OCI-LY7 (cell line): ENCODE data around the gene PTPRE. TPM values are rescaled to one million over a fixed set of nuclear protein-coding genes. Genes with fewer than 3 reads are reported as not detected.
A peak's percentile ranks its signal among the peaks of the same experiment; 100 is the strongest.

Experiments used
- BruUV-seq: library from RNA; stranded (reverse); fragments of 400-500 nt; replicated peaks from 2 replicates; lab custom pipeline; 2021; lab: Mats Ljungman, UMichigan
- CTCF ChIA-PET: fragments of 300-600 bp; sonication (Branson Sonifier 250); formaldehyde crosslinking; loops from one replicate; lab custom pipeline; 2022; ENCODE audit warnings: antibody characterized with exemption; ENCODE audit not compliant: unreplicated experiment; lab: Charles Lee
- POLR2A ChIA-PET: fragments of 300-600 bp; sonication (Branson Sonifier 250); formaldehyde crosslinking; loops from one replicate; lab custom pipeline; 2022; ENCODE audit warnings: antibody characterized with exemption; lab: Charles Lee
- DNase-seq: peaks from one replicate; pipeline ENCODE4 v3.0.0-alpha.2; 2015; ENCODE audit warnings: low spot score
- H2AFZ ChIP-seq: fragments of 200-600 bp; sonication (generic), shearing (Covaris generic); 2 replicates; pipeline ENCODE4 v1.6.1; 2014; ENCODE audit warnings: mild to moderate bottlenecking, antibody characterized with exemption, low read length, moderate library complexity
- H3K27ac ChIP-seq: fragments of 200-600 bp; sonication (generic); 2 replicates; pipeline ENCODE4 v1.5.1; 2014; ENCODE audit warnings: mixed run types, low read depth, mild to moderate bottlenecking, moderate library complexity, low read length, inconsistent platforms; ENCODE audit not compliant: poor library complexity, severe bottlenecking
- H3K36me3 ChIP-seq: fragments of 200-600 bp; sonication (generic); 2 replicates; pipeline ENCODE4 v1.6.1; 2014; ENCODE audit warnings: mild to moderate bottlenecking, antibody characterized with exemption, low read length, moderate library complexity, mixed read lengths; ENCODE audit not compliant: insufficient read depth
- H3K4me1 ChIP-seq: fragments of 200-600 bp; sonication (generic); 2 replicates; pipeline ENCODE4 v1.5.1; 2014; ENCODE audit warnings: mild to moderate bottlenecking, low read length; ENCODE audit not compliant: insufficient read depth, poor library complexity, severe bottlenecking
- H3K4me2 ChIP-seq: fragments of 200-600 bp; sonication (generic); 2 replicates; pipeline ENCODE4 v1.6.1; 2014; ENCODE audit warnings: mild to moderate bottlenecking, low read length
- H3K4me3 ChIP-seq: fragments of 200-600 bp; sonication (generic); 2 replicates; pipeline ENCODE4 v1.5.1; 2014; ENCODE audit warnings: mild to moderate bottlenecking, low read depth, low read length; ENCODE audit not compliant: poor library complexity, severe bottlenecking
- H3K79me2 ChIP-seq: fragments of 200-600 bp; sonication (generic); 2 replicates; pipeline ENCODE4 v1.6.1; 2016; ENCODE audit warnings: low read depth, mild to moderate bottlenecking, low read length, moderate library complexity, mixed read lengths; ENCODE audit not compliant: insufficient read depth
- H3K9me2 ChIP-seq: fragments of 200-600 bp; sonication (generic); 2 replicates; pipeline ENCODE4 v1.6.1; 2016; ENCODE audit warnings: mild to moderate bottlenecking, low read length, mixed read lengths; ENCODE audit not compliant: insufficient read depth
- H3K9me3 ChIP-seq: fragments of 200-600 bp; sonication (generic); 2 replicates; pipeline ENCODE4 v1.6.1; 2014; ENCODE audit warnings: mild to moderate bottlenecking, mixed run types, low read length, mixed read lengths
- H4K20me1 ChIP-seq: fragments of 200-600 bp; sonication (generic); 2 replicates; pipeline ENCODE4 v1.6.1; 2014; ENCODE audit warnings: mild to moderate bottlenecking, antibody characterized with exemption, low read length, moderate library complexity, mixed read lengths; ENCODE audit not compliant: insufficient read depth
- EZH2phosphoT487 ChIP-seq: fragments of 200-600 bp; sonication (generic); IDR thresholded peaks from 2 replicates; pipeline ENCODE4 v1.6.1; 2018; ENCODE audit warnings: low read depth, borderline replicate concordance, mild to moderate bottlenecking, mixed run types, antibody characterized with exemption, low read length, moderate library complexity, mixed read lengths
- intact Hi-C: fragments of 100-400 bp; cut with micrococcal nuclease; formaldehyde crosslinking; loops from one replicate; pipeline ENCODE4 v1.10.0; 2022; ENCODE audit not compliant: unreplicated experiment
- total RNA-seq, 2 experiments: library from RNA; depleted of rRNA in 1 of 2; stranded (reverse); fragments of >200 nt in 1 of 2; shearing (Covaris generic) in 1 of 2; gene quantifications; 2 replicates each; pipeline ENCODE4 v1.2.3, GENCODE V29; 2014 to 2022
- TF ChIP-seq, protein P1 (sequence below): fragments of 200-600 bp; sonication (generic); conservative IDR thresholded peaks from 2 replicates; pipeline ENCODE4 v1.5.1; 2014; ENCODE audit warnings: mild to moderate bottlenecking, antibody characterized with exemption, low read length, moderate library complexity, mixed read lengths

Gene PTPRE
- total RNA-seq, 2 experiments from 2014 or later = 6.8 to 8.3 TPM

GRCh38 chr10:127916826-127917225 lies 9.9 kb downstream of the PTPRE start:
- no peaks in the 10 kb centered on the region for H3K79me2 ChIP-seq

DNA sequence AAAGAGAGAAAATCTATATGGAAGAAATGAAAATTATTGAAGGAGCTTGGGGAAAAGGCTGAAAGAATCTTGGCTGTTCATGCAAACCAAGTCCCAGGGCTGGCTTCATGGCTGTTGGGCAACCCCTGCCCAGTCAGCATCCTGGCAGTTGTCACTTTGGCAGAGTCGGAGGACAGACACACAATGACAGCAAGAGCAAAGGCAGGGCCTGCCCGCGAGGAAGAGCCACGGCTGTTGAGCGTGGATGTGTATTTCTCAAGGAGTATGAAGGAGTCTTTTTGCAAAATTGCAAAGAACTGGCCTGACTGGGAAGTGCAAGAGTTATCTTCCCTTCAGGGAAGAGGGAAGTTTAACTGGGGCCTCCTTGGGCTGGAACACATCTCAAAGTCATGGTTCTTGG lies 11.7 kb downstream of the PTPRE start:
- ChIA-PET POLR2A (interaction anchor here (0.6 to 1.6 kb wide), 4 partner anchors 51 to 1164 kb away, joined by 3 to 4 read pairs (median 4); no protein-coding TSS in a partner anchor), CTCF (no interaction called here)
- DNase-seq = no peak
- intact Hi-C loops = no loop called here
- H3K27ac ChIP-seq = no peak overlapping the region
- H3K36me3 ChIP-seq = no peaks in the 10 kb centered on the region
- no peaks in the 10 kb centered on the region for H3K79me2 ChIP-seq
- BruUV-seq = no TSS peak
- no peaks in the 10 kb centered on the region for H3K9me2 ChIP-seq
- no peak overlapping the region for H3K4me3 ChIP-seq
- H3K4me1 ChIP-seq = no peaks in the 10 kb centered on the region
- no peak overlapping the region for H2AFZ ChIP-seq
- TF ChIP-seq, protein P1, sequence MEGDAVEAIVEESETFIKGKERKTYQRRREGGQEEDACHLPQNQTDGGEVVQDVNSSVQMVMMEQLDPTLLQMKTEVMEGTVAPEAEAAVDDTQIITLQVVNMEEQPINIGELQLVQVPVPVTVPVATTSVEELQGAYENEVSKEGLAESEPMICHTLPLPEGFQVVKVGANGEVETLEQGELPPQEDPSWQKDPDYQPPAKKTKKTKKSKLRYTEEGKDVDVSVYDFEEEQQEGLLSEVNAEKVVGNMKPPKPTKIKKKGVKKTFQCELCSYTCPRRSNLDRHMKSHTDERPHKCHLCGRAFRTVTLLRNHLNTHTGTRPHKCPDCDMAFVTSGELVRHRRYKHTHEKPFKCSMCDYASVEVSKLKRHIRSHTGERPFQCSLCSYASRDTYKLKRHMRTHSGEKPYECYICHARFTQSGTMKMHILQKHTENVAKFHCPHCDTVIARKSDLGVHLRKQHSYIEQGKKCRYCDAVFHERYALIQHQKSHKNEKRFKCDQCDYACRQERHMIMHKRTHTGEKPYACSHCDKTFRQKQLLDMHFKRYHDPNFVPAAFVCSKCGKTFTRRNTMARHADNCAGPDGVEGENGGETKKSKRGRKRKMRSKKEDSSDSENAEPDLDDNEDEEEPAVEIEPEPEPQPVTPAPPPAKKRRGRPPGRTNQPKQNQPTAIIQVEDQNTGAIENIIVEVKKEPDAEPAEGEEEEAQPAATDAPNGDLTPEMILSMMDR = no peak
- TF ChIP-seq EZH2phosphoT487 = no peak
- no peak overlapping the region for H3K4me2 ChIP-seq
- no peaks in the 10 kb centered on the region for H4K20me1 ChIP-seq
- H3K9me3 ChIP-seq = no peaks in the 10 kb centered on the region

More at GRCh38 chr10:127916826-127917225, 9.9 kb downstream of the PTPRE start:
- no peaks in the 10 kb centered on the region for H4K20me1 ChIP-seq
- H3K9me3 ChIP-seq = no peaks in the 10 kb centered on the region
- BruUV-seq = no TSS peak
- intact Hi-C loops = no loop called here
- H3K9me2 ChIP-seq = no peaks in the 10 kb centered on the region
- TF ChIP-seq, protein P1 = no peak
- no peak for TF ChIP-seq EZH2phosphoT487
- H3K36me3 ChIP-seq = no peaks in the 10 kb centered on the region
- H3K4me1 ChIP-seq = no peaks in the 10 kb centered on the region
- no peak overlapping the region for H2AFZ ChIP-seq
- POLR2A ChIA-PET = no interaction called here
- CTCF ChIA-PET = no interaction called here
- DNase-seq = no peak
- no peak overlapping the region for H3K27ac ChIP-seq
- H3K4me3 ChIP-seq = no peak overlapping the region
- H3K4me2 ChIP-seq = no peak overlapping the region

DNA sequence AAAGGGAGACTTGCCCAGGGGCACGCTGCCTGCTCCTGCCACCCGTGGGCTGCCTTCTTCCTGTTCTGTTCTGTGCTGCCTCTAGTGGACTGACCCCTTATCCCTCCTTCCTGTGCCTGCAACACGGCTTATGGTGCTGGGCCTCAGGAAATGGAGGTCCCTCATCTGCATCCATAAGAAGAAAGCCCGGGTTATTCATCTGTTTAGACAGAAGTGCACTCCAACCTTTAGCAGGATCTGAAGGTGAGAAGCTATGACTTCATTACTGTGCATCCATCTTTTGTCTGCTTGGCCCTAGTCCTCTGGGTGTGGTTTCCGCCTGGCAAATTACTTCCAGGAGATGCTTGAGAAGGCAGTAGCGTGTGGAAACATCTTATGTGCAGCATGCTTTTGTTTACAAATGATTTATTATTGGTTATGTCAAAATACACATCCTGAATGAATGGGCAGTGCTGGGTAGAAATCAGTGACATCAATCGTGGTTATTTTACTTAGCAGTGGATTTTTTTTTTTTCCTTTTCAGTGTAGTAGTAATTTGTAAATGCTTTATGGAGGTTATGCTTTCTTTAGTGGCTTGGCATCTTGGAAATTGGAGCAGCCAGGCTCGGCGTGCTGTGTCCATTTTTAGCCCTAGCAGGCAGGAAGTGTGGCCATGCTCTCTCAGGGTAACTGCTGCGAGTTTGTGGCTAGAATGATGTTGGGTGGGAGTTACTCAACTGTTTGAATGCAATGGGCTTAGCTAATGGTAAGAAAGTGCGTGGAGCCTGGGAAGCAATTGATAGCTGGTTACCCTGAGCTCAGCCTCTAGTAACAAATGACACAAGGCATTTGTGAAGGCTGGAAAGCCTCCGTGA lies 12.7 kb downstream of the PTPRE start:
- Histone ChIP-seq H3K79me2 (no peaks in the 10 kb centered on the region), H3K9me2 (no peaks in the 10 kb centered on the region), H3K36me3 (no peaks in the 10 kb centered on the region), H4K20me1 (no peaks in the 10 kb centered on the region), H3K4me3 (no peak overlapping the region), H3K4me1 (no peaks in the 10 kb centered on the region), H3K4me2 (no peak overlapping the region), H3K9me3 (no peaks in the 10 kb centered on the region), H2AFZ (0 out of 2 replicates have a peak overlapping the region, but pooled peaks have one; percentile 22), H3K27ac (no peak overlapping the region)
- no peak for TF ChIP-seq EZH2phosphoT487
- TF ChIP-seq, protein P1 = peak; percentile 56
- intact Hi-C loops = no loop called here
- peak; percentile 28 for DNase-seq
- CTCF ChIA-PET = interaction anchor here (0.5 kb wide), 1 partner anchor 66 kb away, joined by 3 read pairs; no protein-coding TSS in a partner anchor
- POLR2A ChIA-PET = no interaction called here
- BruUV-seq = no TSS peak
